ENCODE data around the gene CAPN10.

DNA sequence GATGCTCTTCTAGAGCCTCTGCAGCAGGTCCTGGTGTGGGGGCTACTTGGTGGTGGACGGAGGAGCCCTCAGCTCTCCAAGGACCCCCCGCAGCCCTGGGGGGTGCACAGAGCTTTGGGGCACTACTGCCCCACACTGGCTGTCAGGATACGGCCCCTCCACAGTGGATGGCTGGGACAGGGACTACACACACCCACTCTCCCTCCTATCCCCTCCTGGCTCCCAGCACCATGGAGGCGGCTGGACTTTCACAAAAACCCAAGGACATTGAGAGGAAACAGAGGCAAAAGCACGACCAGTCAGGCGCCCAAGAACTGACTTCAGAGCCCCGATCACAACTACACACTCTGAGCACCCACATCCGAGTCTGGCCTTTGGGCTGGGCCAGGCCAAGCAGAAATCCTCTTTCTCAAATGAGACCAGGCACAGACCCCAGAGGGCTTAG, 51.4 kb downstream of the CAPN10 start:
- TF ChIP-seq CTCF (IDR thresholded peaks at IDR 0.05; ENCODE audit: insufficient read depth, low read length, poor library complexity, severe bottlenecking) (no peak), EZH2phosphoT487 (conservative IDR thresholded peaks at IDR 0.05; ENCODE audit: low read length) (no peak)

Data from SU-DHL-6 (cell line).